HepG2 (cell line): ENCODE results near the gene AGAP3. TPM values are rescaled to one million over a fixed set of nuclear protein-coding genes. Genes with fewer than 3 reads are reported as not detected.

Source experiments
- ATF3 ChIP-seq: sonication (generic); formaldehyde crosslinking; IDR thresholded peaks from 2 replicates; pipeline ENCODE4 v1.4.0; 2020; ENCODE audit warnings: missing genetic modification reagents
- CEBPG ChIP-seq: IDR thresholded peaks from 2 replicates; pipeline ENCODE4 v1.6.1; 2016
- CEBPZ ChIP-seq: IDR thresholded peaks from 2 replicates; pipeline ENCODE4 v1.6.1; 2012; ENCODE audit warnings: low read length, improper control_type of control experiment
- GPN1 ChIP-seq: sonication (generic); formaldehyde crosslinking; IDR thresholded peaks from 2 replicates; pipeline ENCODE4 v1.5.1; 2020; ENCODE audit warnings: missing genetic modification reagents, borderline replicate concordance
- HOXD1 ChIP-seq: sonication (generic); formaldehyde crosslinking; IDR thresholded peaks from 2 replicates; pipeline ENCODE4 v1.5.0; 2020; ENCODE audit warnings: missing genetic modification reagents
- KAT2B ChIP-seq: fragments of 150-350 bp; IDR thresholded peaks from 2 replicates; pipeline ENCODE4 v1.6.1; 2014; ENCODE audit warnings: low read depth, low read length, borderline replicate concordance
- MED13 ChIP-seq: sonication (generic); formaldehyde crosslinking; IDR thresholded peaks from 2 replicates; pipeline ENCODE4 v1.5.0; 2020; ENCODE audit warnings: missing genetic modification reagents
- PTBP1 ChIP-seq: fragments of 200-400 bp; formaldehyde crosslinking; IDR thresholded peaks from 2 replicates; pipeline ENCODE4 v1.6.1; 2018; ENCODE audit warnings: low read length, low read depth; ENCODE audit not compliant: poor library complexity, severe bottlenecking
- RARG ChIP-seq: sonication (generic); formaldehyde crosslinking; IDR thresholded peaks from 2 replicates; pipeline ENCODE4 v1.4.0; 2020; ENCODE audit warnings: low read depth, mild to moderate bottlenecking, missing genetic modification reagents
- RBFOX2 ChIP-seq: fragments of 200-400 bp; formaldehyde crosslinking; IDR thresholded peaks from 2 replicates; pipeline ENCODE4 v1.6.1; 2017; ENCODE audit warnings: low read depth, mild to moderate bottlenecking, low read length
- STAG1 ChIP-seq: sonication (generic); formaldehyde crosslinking; IDR thresholded peaks from 2 replicates; pipeline ENCODE4 v1.4.0; 2020; ENCODE audit warnings: missing genetic modification reagents
- STAT6 ChIP-seq: sonication (generic); formaldehyde crosslinking; IDR thresholded peaks from 2 replicates; pipeline ENCODE4 v1.4.0; 2020; ENCODE audit warnings: missing genetic modification reagents, mild to moderate bottlenecking, borderline replicate concordance
- TBL1XR1 ChIP-seq: fragments of 150-350 bp; IDR thresholded peaks from 2 replicates; pipeline ENCODE4 v1.6.1; 2014; ENCODE audit warnings: borderline replicate concordance, low read length; ENCODE audit not compliant: partially characterized antibody
- TIGD3 ChIP-seq: sonication (generic); formaldehyde crosslinking; IDR thresholded peaks from 2 replicates; pipeline ENCODE4 v1.5.1; 2020; ENCODE audit warnings: mild to moderate bottlenecking, missing genetic modification reagents, borderline replicate concordance
- TOPORS ChIP-seq: sonication (generic); formaldehyde crosslinking; IDR thresholded peaks from 2 replicates; pipeline ENCODE4 v1.8.0; 2023; ENCODE audit warnings: mild to moderate bottlenecking, missing genetic modification reagents
- ZNF207 ChIP-seq: fragments of 450-650 bp; IDR thresholded peaks from 2 replicates; pipeline ENCODE4 v1.6.1; 2016; ENCODE audit warnings: antibody characterized with exemption, borderline replicate concordance
- ZNF260 ChIP-seq: sonication (generic); formaldehyde crosslinking; IDR thresholded peaks from 2 replicates; pipeline ENCODE4 v1.4.0; 2020; ENCODE audit warnings: missing genetic modification reagents, low read depth, mild to moderate bottlenecking, borderline replicate concordance
- ZNF335 ChIP-seq: sonication (generic); formaldehyde crosslinking; IDR thresholded peaks from 2 replicates; pipeline ENCODE4 v1.4.0; 2020; ENCODE audit warnings: missing genetic modification reagents
- ZNF350 ChIP-seq: sonication (generic); formaldehyde crosslinking; IDR thresholded peaks from 2 replicates; pipeline ENCODE4 v1.4.0; 2020; ENCODE audit warnings: mild to moderate bottlenecking, low read depth, missing genetic modification reagents, borderline replicate concordance
- ZNF383 ChIP-seq: sonication (generic); formaldehyde crosslinking; IDR thresholded peaks from 2 replicates; pipeline ENCODE4 v1.4.0; 2020; ENCODE audit warnings: missing genetic modification reagents, mild to moderate bottlenecking, borderline replicate concordance
- ZNF768 ChIP-seq: sonication (generic); formaldehyde crosslinking; IDR thresholded peaks from 2 replicates; pipeline ENCODE4 v1.4.0; 2020; ENCODE audit warnings: missing genetic modification reagents
- ZNF850 ChIP-seq: sonication (generic); formaldehyde crosslinking; conservative IDR thresholded peaks from 2 replicates; pipeline ENCODE4 v1.9.0; 2021; ENCODE audit warnings: mild to moderate bottlenecking, missing genetic modification reagents
- ZSCAN25 ChIP-seq: sonication (generic); formaldehyde crosslinking; IDR thresholded peaks from 2 replicates; pipeline ENCODE4 v1.8.0; 2022; ENCODE audit warnings: mild to moderate bottlenecking, missing genetic modification reagents
- polyA plus RNA-seq, 8 experiments: library from polyadenylated mRNA; depleted of rRNA in 3 of 8; stranded (reverse) in 7 of 8; unstranded in 1 of 8; fragments of >200 nt; fragmentation: Illumina TruSeq in 4 of 8; extraction: Trizol in 4 of 8; gene quantifications; 2 replicates each; pipeline versions ENCODE4 v1.2.1 to v1.2.3, GENCODE V29; 2011 to 2016; ENCODE audit warnings: low read depth in 4 of 8, missing spikeins in 1 of 8, mixed read lengths in 1 of 8; ENCODE audit not compliant: insufficient read depth in 1 of 8
- total RNA-seq, 5 experiments: library from RNA; depleted of rRNA; stranded (reverse); fragments of >200 nt; fragmentation: Illumina TruSeq; extraction: Trizol; gene quantifications; 2 replicates each; pipeline ENCODE4 v1.2.3, GENCODE V29; 2016; ENCODE audit warnings: low read depth in 1 of 5

AGAP3 gene
- total and polyA plus RNA-seq, 2 of the 13 experiments (the other 11 are each of a cell fraction or from before 2014, with no cell fraction given) = 31.3 to 61.4 TPM

- peak; percentile 67 for TF ChIP-seq RBFOX2
- peak; percentile 84 for TF ChIP-seq ZNF350
- TF ChIP-seq ZNF335 (CRISPR knock-in tag) = peak; percentile 81; the same call in 1 of the 2 replicates
- no peak for TF ChIP-seq ZNF260 (CRISPR knock-in tag)
- TF ChIP-seq KAT2B = no peak
- no peak for TF ChIP-seq ZNF850 (CRISPR knock-in tag)
- no peak for TF ChIP-seq TIGD3 (CRISPR knock-in tag)
- peak; percentile 82; the same call in 1 of the 2 replicates for TF ChIP-seq STAT6 (CRISPR knock-in tag)
- TF ChIP-seq RARG (CRISPR knock-in tag) = no peak
- no peak for TF ChIP-seq CEBPZ
- TF ChIP-seq HOXD1 (CRISPR knock-in tag) = 0 out of 2 replicates have a peak, but pooled peaks have one; percentile 18
- TF ChIP-seq CEBPG (CRISPR knock-in tag) = no peak; the same call in 1 of the 2 replicates
- no peak for TF ChIP-seq ZSCAN25
- TF ChIP-seq MED13 (CRISPR knock-in tag) = no peak; the same call in none of the 2 replicates
- peak; percentile 37; the same call in 1 of the 2 replicates for TF ChIP-seq ATF3 (CRISPR knock-in tag)
- TF ChIP-seq ZNF768 (CRISPR knock-in tag) = no peak; the same call in 1 of the 2 replicates
- peak; percentile 51 for TF ChIP-seq TBL1XR1
- no peak for TF ChIP-seq ZNF383 (CRISPR knock-in tag)
- peak; percentile 32; the same call in 1 of the 2 replicates for TF ChIP-seq TOPORS (CRISPR knock-in tag)
- TF ChIP-seq GPN1 = no peak
- TF ChIP-seq STAG1 (CRISPR knock-in tag) = no peak
- TF ChIP-seq PTBP1 = no peak
- TF ChIP-seq ZNF207 = no peak
Observed at GRCh38 chr7:151057989-151058780, 28.1 kb upstream of the AGAP3 start (continued).
